IPS DF 4.7 (cell line): ENCODE data around the gene KIAA1671.

ENCODE experiments used
- DNase-seq: peaks from one replicate; pipeline ENCODE4 v3.0.0-alpha.2; 2013; ENCODE audit warnings: low spot score; ENCODE audit errors: extremely low read depth

The KIAA1671 gene

DNA sequence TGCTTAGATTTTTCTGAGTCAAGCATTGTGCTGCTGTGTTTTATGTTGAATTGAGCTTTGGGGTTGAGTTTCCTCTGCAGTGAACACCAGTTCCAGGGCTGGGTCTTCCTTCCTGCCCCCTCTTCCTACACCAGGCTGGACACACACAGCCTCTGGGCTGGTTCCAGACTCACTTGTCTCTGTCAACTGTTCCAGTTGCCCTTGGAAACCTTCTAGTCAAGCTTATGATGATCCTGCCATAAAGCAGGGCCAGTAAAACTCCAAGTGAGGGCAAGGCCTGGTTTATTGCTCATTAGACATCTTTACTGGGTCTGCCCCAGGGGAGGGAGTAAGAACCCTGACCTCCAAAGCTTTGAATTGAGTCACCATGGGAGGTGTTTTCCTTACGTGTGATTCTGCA, 61.1 kb downstream of the KIAA1671 start:
- no peak for DNase-seq

DNA sequence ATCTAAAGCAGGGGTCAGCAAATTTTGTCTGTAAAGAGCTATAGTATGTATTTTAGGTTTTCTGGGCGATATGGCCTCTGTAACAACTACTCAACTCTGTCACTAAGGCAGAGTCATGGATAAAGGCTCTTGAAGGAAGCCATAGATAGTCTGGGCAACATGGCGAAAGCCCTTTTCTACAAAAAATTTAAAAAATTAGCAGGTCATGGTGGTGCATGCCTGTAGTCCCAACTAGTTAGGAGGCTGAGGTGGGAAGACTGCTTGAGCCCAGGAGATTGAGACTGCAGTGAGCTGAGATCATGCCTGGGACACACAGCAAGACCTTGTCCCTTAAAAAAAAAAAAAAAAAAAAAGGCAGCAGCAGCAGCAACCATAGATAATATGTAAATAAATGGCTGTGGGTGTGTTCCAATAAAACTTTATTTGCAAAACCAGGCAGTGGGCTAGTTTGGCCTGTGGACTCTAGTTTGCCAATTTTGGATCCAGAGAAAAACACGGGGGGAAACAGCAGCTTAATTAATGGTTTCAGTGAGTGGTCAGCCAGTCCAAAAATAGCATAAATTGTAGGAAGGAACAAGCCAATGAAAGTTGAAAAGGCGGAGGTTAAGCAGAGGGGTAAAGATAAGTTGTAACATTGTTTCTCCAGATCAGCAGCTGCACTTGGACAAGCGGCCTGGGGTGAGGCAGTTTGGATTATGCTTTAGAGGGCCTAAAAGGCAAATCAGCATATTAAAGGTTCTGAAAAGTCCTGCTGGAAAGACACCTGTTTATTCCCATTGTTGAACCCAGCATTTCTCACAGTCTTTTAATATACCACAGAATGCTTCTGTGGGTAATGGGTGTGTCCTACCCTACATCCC, 62.6 kb downstream of the KIAA1671 start:
- no peak for DNase-seq

DNA sequence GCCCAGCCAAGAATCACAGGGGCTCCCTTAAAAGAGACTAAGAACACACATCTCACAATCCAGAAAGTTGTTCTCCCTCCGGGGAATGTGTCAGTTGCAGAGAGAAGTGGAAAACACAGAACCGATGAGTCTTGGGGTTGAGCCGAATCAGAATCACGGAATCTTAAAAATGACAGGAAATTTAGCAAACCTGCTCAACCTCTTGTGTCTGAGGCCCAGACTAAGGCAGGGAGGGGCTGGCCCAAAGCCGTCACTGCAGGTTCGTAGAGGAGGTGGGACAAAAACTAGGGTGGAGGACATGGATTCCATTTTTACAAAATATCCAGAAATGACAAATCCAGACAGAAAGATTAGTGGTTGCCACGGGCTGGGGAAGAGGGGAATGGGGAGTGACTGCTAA, 63.8 kb downstream of the KIAA1671 start:
- DNase-seq = no peak

GRCh38 chr22:25018009-25018408, 65.5 kb downstream of the KIAA1671 start:
- DNase-seq = no peak

DNA sequence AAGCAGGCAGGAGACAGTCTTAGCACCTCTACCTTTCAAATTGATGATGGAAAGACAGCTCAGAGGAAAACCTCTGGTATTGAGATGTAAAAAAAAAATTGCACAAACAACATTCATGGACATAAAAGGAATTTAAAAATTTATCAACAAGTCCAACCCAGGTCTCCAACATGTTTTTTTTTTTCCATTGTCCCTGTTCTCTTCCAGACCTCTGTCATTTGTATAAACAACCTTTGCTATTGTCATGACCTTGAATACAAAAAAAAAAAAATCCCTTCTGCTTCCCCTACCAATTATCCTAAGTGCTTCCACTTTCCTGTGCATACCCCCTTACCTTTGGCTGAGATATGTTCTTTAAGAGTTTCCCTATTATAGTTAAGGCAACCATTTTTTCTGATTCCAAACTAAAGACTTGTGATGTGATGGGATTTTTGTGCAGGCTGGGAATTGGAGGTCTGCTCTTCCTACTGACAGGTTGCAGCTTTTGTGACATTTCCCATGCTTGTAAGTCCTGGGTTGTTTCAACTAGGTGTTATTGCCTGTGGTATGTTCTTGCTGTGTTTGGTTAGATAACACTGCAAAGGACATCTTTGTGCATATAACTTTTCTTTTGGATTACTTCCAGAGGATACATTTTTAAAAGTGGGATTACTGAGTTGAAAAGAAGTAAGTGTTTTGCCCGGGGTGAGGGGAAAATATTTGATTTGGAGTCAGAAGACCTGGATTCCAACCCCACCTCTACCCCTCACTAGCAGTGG, 67.1 kb downstream of the KIAA1671 start:
- no peak for DNase-seq

- no peak for DNase-seq
Observed at GRCh38 chr22:25021409-25021808, 68.9 kb downstream of the KIAA1671 start.

GRCh38 chr22:25021976-25022711, 69.6 kb downstream of the KIAA1671 start:
- DNase-seq = no peak

- DNase-seq = no peak
Observed at GRCh38 chr22:25023879-25024278, 71.4 kb downstream of the KIAA1671 start.

GRCh38 chr22:25024895-25025294, 72.4 kb downstream of the KIAA1671 start:
- DNase-seq = no peak

DNA sequence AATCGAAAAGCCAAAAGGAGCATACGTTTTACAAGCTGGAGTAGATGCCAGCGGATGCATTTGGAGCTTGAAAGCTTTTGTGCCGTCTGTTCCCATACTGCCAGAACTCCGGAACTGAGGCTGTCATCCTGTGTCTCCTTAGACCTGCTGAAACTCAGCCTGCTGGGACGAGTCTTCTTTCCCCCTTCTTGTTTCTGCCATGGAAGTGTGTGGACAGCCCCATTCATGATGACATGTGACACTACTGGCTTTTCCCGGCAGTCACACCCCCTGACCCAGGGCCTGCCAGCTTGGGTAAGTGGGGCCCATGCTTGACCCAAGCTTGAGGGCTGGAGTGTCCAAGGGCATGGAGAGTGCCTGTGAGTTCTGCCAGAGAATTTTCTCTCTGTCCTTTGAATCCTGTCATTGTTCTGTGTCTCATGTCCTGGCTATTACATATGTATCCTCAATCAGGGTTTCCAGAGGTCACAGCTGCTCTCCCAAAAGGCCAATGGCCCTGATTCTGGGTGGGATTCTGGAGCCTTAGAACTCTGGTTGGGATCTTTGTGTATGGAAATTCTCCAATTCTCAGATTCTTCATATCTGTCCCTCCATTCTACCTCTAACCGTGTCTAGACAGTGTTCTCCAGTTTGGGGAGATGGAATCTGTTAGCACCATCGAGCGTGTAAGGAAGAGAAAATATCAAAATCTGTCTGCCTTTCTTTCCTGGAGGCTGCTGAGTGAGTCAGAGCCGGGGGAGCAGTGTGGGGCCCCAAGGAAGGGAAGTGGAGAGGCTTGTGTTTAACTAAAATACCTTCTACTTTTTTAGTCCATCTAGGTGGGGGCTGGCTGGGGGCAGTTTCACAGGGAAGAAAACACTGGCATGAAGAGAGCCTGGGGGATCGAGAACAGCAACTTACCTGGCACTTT, 73.2 kb downstream of the KIAA1671 start:
- DNase-seq = no peak

- DNase-seq = no peak
Observed at GRCh38 chr22:25027043-25027906, 74.8 kb downstream of the KIAA1671 start.

GRCh38 chr22:25027959-25028840, 75.7 kb downstream of the KIAA1671 start:
- no peak for DNase-seq

GRCh38 chr22:25028841-25029141, 76.3 kb downstream of the KIAA1671 start:
- no peak for DNase-seq

- no peak for DNase-seq
Observed at GRCh38 chr22:25029181-25029580, 76.7 kb downstream of the KIAA1671 start.

DNA sequence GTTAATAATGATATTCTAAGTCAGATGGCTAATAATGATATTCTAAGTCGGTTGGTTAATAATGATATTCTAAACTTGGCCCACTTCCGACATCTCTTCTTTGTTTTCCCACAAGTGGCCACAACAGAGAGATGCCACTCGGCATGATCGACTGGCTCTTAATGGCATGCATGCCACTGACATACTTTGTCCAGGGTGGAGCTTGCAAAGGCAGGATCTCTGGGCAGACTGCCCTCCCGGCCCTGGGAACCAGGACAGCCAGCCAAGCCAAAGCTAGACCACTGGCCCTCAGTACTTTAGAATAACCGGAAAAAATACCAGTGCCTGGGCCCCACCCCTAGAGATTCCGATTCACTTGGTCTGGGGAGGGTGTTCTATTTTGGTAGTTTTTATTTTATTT, 78.1 kb downstream of the KIAA1671 start:
- DNase-seq = no peak

- DNase-seq = no peak
Observed at GRCh38 chr22:25032066-25032465, 79.5 kb downstream of the KIAA1671 start.

DNA sequence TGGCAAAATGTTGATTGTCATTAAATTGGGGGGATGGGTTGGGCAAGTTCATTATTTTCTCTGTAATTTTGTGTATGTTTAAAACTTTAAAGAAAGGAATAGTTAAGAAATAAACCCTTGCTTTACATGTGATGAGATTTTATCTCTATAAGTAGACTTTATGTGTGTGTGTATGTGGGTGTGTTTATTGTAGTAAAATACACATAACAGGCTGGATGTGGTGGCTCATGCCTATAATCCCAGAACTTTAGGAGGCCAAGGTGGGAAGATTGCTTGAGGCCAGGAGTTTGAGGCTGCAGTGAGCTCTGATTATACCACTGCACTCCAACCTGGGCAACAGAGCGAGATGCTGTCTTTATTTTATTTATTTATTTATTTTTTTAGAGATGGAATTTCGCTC, 83.2 kb downstream of the KIAA1671 start:
- DNase-seq = no peak

DNA sequence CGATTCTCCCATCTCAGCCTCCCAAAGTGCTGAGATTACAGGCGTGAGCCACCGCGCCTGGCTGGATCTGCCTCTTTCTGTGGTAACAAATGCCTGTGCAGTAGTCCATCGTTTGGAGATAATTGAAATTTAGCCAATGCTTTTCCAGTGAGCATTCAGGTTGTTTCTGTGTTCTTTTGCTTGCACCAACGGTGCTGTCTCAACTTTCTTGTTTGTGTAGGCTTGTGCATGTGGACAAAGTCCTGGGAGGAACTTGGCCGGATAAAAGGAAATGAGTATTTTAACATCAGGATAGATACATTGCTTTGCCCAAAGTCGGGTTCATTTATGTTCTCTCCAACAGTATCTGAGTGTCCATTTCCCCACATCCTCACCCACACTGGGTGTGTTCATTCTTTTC, 85.7 kb downstream of the KIAA1671 start:
- DNase-seq = no peak

DNA sequence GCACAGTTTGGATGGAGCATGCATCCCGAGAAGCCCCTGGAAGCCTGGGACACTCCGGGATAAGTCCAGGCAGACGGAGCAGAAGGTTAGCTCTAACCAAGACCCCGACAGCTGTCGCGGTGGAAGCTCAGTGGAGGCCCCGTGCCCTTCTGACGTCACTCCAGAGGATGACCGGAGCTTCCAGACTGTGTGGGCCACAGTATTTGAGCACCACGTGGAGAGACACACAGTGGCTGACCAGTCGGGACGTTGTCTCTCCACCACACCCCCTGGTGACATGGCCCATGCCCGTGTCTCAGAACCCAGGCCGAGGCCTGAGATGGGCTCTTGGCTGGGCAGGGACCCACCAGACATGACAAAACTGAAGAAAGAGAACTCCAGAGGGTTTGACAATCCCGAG, 86.3 kb downstream of the KIAA1671 start:
- DNase-seq = no peak
